Ovary (tissue), 1 donor: Measurements from ENCODE around the gene CCL2.

Experiments
- EP300 ChIP-seq: sonication (generic); formaldehyde crosslinking; IDR thresholded peaks from one replicate; pipeline ENCODE4 v1.6.1; 2017; ENCODE audit warnings: antibody characterized with exemption
- POLR2A ChIP-seq: fragments of 450-650 bp; IDR thresholded peaks from one replicate; pipeline ENCODE4 v1.6.1; 2017; ENCODE audit warnings: antibody characterized with exemption, mild to moderate bottlenecking, moderate library complexity

- no peak for TF ChIP-seq POLR2A
- TF ChIP-seq EP300: no peak
Observed at GRCh38 chr17:34283571-34283970, 28.5 kb downstream of the CCL2 start.
